IMR-90 (cell line): Measurements from ENCODE around the gene ZBTB24.

Source experiments
- CTCF ChIP-seq: conservative IDR thresholded peaks from 2 replicates; pipeline ENCODE4 v1.5.1; 2012; ENCODE audit warnings: mild to moderate bottlenecking, low read depth, low read length, improper control_type of control experiment
- POLR2A ChIP-seq: IDR thresholded peaks from 2 replicates; pipeline ENCODE4 v1.6.1; 2012; ENCODE audit warnings: mild to moderate bottlenecking, low read depth, low read length
- RAD21 ChIP-seq: IDR thresholded peaks from 2 replicates; pipeline ENCODE4 v1.6.1; 2012; ENCODE audit warnings: low read length, improper control_type of control experiment

- TF ChIP-seq CTCF (no peak), RAD21 (no peak), POLR2A (no peak)
Observed at GRCh38 chr6:109524129-109524528, 41.1 kb upstream of the ZBTB24 start.
